Skeletal muscle cell (primary cell): ENCODE data around the gene NIPAL3.

Experiments used
- DNase-seq: peaks from one replicate; pipeline ENCODE4 v3.0.0-alpha.2; 2010; ENCODE audit warnings: low read depth
- H3K4me3 ChIP-seq: 2 replicates; pipeline ENCODE4 v1.5.1; 2011; ENCODE audit warnings: low read depth, mild to moderate bottlenecking, control low read depth, low read length, moderate library complexity

NIPAL3 gene

DNA sequence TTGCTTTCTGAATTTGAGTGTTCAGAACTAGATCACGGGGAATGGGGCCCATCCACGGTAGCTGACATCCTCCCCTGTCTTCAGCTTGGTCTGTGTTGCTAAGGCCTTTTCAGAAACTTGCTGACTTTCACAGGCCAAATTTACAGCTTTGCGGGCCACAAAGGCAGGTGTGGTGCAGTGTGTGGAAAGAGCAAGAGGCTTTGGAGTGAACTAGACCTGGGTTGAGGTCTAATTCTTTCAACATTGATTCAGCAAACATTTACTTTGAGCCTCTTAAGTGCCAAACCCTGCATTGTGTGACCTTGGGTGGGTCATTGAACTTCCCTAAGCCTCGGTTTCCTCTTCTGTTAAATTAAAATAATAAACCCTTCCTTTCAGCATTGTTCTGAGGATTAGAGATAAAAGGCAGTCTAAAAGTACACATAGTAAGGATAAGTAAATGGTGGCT is 26.3 kb upstream of the NIPAL3 start:
- H3K4me3 ChIP-seq, result no peak overlapping the region
- no peak for DNase-seq

DNA sequence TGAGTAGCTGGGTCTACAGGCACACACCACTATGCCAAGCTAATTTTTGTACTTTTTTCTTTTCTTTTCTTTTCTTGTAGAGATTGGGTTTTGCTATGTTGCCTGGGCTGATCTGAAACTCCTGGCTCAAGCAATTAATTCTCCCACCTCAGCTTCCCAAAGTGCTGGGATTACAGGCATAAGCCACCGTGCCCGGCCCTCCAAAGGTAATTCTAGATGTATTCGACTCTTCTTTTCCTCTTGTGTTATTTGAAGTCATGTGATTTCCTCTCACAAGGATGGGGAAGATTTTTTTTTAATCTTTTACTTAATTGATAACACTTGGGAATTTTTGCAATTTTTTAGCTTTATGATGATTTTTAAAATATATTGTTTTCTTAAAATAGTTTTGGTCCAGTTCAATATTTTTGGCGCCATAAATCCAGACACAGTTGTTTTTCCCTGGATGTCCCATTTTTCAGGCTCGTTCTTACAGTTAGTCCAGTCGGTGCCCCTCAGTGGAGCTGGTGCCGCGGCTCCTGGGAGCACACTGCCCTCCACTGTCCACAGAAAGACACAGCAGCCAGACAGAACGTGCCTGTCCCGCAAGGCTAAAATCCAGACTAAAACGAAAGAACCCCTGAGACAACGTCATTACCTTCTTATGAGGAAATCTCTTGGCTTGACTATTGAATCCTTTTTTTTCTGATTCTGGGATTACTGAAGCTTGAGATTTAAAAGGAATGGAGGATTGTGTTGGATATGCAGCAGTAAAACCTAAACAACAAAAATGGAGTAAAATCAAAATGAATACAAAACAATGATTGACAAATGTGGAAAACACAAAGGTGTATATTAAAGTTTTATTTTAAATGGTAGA is 24.4 kb upstream of the NIPAL3 start:
- no peak overlapping the region for H3K4me3 ChIP-seq
- no peak for DNase-seq

DNA sequence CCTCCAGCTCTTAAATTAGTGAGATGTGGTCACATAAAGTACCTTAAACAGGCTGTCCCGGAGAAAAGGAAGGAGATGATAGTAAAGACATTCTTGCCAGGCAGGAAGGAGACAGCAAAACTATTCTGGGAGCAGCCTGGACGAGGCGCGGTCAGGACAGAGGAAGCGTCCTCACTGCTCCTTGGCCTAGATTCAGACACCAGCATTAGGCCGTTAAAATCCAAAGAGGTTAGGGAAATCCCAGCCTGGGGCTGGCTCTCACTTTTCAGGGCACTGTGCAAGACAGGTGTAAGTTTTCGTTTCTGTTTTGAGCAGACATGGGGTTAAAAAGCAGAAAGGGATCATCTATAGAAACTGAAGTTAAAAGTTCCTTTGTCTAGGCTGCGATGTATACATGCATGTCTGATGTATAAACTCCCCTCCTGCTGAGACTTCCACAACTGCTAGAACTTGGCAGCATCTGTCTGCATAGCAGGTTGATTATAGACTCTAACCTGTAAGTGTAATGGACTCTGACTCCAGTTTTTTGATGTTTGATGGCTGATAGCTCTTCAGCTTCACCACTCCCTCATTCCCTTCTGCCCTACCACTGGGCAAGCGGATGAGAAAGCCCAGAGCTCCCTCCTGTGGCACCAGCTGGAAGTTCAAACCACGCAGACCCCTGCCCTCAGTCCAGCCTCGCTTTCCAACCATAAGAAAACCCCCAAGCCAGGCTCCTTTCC is 23.6 kb upstream of the NIPAL3 start:
- no peak for DNase-seq
- no peak overlapping the region for H3K4me3 ChIP-seq

DNA sequence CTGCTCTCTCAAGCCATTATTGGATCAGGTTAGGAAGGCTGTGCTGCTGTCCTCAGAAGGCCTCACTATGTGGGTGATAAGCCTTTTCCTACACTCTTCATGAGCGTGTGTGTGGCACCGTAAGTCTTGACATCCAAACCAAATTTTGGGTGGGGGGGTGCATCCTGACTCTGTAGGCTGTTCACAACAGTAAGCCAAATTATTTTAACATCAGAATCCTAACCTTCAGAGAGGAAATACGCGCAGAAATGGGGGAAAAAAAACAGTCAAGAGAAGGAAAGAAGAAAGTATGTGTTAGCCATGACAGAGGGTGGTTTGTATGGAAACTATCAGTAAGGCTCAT is 23.0 kb upstream of the NIPAL3 start:
- no peak overlapping the region for H3K4me3 ChIP-seq
- no peak for DNase-seq

DNA sequence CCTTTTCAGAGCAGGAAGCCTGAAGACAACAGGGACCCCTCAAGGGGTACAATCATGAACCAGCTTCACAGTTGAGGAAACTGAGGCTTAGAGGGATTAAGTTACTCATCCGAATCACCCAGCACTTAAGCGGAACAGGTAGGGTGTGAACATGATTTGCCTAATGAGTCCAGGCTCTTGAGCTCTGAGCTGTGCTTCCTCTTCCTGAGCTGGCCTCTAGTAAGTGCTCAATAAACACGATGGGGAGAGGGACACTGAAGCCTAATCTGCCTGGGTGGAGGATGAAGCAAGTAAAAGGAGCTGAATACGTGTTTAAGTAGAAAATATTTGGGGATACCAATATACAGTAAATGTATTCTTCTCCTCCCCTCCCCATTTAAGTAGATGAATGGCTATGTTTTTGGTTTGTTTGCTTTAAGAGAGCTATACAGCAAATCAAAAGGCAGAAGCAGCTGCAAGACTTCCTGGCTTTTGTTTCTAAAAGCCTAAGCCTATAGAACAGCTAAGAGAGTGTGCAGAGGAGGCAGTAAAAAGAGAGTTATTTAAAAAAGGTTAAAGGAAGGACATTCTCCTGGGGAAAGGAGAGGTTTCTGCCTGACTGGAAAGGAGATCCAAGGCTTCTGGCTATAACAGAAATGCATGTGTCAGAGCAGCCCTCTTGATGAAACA is 22.5 kb upstream of the NIPAL3 start:
- H3K4me3 ChIP-seq, result no peak overlapping the region
- no peak for DNase-seq

DNA sequence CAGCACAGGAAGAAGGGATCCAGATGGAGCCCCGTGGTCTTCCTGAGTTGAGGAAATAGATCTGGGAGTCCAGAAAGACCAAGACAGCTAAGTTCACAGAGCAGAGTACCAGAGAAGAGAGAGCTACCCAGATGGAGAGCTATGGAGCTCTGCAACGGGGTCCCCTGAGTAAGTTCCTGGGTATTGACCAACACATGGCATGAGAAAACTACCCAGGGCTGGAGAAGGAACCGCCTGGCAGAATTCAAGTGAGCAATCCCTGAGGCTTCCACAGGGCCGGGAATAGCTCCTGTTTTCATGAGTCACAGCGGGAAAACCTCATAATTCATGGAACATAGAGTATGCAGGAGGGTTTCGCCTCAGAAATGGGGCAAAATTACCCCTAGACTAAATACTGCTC is 21.7 kb upstream of the NIPAL3 start:
- no peak for DNase-seq
- no peak overlapping the region for H3K4me3 ChIP-seq

DNA sequence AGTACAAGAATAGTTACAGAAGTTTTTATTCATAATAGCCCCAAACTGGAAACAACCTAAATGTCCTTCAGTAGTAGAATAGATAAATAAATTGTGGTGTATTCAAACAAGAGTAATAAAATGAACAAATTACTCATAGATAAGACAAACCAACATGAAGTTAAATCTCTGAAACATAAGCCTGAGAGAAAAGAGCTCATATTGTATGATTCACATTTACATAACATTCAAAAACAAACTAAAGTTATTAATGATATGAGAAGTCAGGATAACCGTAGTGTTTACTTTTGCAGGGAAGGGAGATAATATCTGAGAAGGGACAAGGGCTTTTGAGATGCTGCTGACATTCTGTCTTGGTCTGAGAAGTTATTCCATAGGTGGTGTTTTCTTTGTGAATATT is 15.5 kb upstream of the NIPAL3 start:
- DNase-seq, result no peak
- H3K4me3 ChIP-seq, result no peak overlapping the region

DNA sequence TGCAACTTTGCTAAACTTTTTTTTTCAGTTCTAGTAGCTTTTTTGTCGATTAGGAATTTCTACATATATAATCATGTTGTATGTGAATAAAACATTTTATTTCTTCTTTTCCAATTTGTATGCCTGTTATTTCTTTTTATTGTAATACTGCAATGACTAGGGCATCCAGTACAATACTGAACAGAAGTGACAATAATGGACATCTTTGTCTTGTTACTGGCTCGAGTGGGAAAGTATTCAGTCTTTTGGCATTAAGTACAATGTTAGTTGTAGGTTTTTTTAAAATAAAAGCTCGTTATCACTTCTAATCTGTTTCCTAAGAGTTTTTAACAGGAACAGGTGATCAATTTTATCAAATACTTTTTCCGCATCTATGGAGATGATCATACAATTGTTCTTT is 11.8 kb upstream of the NIPAL3 start:
- H3K4me3 ChIP-seq, result no peak overlapping the region
- no peak for DNase-seq

DNA sequence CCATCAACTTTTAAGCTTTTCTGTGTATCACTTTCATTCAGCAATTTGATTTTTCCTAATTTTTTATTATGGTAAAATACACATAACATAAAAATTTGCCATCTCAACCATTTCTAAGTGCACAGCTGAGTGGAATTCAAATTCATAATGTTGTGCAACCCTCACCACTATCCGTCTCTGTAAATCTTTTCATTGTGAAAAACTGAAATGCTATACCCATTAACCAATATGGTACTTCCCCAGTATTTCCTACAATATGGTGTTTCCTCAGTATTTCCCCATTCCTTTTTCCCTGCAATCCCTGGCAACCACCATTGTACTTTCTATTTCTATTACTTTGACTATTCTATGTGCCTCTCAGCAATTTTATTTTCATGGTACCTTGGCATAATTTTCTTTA is 8.8 kb upstream of the NIPAL3 start:
- DNase-seq, result no peak
- H3K4me3 ChIP-seq, result no peak overlapping the region

DNA sequence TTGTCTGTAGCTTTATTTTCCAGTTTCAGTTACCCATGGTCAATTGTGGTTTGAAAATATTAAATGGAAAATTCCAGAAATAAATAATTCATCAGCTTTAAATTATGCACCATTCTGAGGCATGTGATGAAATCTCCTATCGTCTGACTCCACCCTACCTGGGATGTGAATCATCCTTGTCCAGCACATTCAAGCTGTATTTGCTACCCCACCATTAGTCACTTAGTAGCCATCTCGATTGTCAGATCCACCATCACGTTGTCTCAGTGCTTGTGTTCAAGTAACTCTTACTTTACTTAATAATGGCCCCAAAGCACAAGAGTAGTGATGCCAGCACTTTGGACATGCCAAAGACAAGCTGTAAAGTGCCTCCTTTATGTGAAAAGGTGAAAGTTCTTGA is 6.1 kb upstream of the NIPAL3 start:
- DNase-seq, result no peak
- H3K4me3 ChIP-seq, result no peak overlapping the region

DNA sequence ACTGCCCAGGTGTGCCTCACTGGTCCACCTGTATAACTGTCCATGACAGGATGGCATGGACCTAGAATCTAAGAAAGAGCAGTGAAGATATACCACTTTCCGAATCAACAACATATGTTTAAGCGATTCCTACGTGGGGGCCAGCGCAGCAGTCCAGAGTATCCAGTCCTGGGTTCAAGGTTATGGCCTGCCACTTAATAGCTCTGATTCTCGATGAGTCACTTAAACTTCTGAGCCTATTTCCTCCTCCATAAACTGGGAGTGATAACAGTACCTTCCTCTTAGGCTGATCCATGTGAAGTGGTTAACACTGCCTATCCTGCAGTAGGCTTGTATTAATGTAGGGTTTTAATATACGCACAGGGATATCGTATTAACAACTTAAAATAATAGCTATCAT is 4.9 kb upstream of the NIPAL3 start:
- H3K4me3 ChIP-seq, result no peak overlapping the region
- DNase-seq, result no peak

DNA sequence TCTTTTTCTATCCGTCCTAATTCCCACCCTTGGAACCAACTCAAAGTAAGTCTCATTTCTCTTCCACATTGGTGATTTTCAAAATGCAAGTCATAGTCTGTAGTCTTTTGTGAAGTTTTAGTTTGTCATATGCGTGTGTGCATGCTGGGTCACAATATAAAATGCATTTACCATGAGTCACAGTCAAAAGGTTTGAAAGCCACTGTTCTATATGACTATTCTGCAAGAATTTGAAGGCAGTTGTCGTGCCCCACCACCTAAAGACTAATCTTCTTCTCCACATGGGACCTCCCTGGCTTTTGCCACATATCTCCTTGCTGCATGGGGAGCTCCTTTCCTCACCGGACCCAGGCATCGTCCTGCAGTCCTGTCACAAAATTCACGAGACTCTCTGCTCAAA is 3.6 kb upstream of the NIPAL3 start:
- DNase-seq, result no peak
- H3K4me3 ChIP-seq, result no peak overlapping the region

DNA sequence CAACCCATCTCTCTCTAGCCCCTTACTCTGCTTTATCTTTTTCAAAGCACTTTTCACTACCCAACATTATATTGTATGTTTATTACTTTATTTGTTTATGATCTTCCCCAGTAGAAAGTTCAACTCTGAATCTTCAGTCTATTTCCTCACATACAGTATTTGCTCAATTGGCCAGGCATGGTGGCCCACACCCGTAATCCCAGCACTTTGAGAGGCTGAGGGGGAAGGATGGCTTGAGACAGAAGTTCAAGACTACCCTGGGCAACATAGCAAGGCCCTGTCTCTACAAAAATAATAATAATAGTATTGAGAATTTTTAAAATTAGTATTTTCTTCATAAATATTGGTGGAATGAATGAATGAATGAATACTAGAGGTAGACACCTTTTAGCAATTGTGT is 3.2 kb upstream of the NIPAL3 start:
- H3K4me3 ChIP-seq, result no peak overlapping the region
- DNase-seq, result no peak

DNA sequence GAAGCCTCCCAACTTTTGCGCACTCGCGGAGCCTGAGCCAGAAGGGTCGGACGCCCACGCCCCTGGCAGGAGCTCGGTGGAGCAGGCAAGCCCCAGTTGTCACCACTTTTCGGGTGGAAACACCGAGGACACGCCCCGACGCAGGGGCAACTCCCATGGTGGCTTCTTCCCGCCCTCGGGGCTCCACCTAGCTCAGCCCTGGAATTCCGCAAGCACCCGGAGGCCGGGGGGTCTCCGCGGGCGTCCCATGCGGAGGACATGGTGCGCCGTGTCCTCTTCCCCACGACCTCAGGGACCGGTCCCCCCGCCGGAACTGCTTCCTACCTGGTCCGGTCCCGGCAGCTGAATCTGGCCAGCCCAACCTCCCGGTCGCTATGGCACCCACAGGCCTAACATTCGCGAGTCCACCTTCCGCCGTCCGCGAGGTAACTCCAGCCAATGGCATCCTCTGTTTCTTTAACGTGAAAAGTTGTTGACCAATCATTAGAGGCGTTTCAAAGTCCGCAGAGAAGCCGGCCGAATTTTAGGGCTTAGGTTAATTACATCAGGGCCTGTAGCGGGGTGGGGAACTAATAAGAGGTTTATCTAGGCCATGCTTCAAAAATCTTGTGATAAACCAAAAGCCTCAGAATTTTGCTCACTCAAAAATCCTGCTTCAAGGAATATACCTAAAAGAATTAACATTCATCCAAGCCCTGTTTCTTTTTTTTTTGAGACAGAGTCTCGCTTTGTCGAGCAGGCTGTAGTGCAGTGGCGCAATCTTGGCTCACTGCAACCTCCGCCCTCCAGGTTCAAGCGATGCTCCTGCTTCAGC is 2.0 kb upstream of the NIPAL3 start, which contains the start of gene STPG1:
STPG1 (minus strand) TSS at position 433 of the 814 bp plus-strand sequence. CDS start 12,394 bp downstream, outside the sequence.
- DNase-seq, result no peak
- H3K4me3 ChIP-seq, result peak within 1 kb of the TSS; percentile 65

DNA sequence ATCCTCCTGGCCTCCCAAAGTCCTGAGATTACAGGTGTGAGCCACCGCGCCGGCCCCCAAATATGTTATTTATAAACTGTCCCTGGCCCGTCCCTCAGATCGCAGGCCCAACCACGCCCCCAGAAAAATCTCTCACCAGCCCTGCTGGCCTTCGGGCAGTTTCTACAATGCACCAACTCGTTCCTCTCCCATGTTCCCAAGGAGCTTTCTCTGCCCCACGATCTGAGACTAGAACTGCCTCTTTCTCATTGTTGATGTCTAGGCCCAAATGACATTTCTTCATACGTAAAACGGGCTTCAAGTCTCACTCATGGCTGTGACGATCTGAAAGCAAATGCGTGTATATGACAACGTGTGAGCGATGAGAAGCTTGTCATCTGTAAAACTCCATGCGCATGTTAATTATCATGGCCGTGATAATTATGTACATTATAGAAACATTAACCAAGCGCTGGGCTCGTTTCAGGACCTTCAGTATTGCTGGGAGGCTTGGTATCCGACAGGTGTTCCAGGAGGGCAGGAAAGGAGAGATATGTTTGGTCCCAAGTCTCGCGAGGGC is 748 bp upstream of the NIPAL3 start:
- no peak for DNase-seq
- no peak overlapping the region for H3K4me3 ChIP-seq

DNA sequence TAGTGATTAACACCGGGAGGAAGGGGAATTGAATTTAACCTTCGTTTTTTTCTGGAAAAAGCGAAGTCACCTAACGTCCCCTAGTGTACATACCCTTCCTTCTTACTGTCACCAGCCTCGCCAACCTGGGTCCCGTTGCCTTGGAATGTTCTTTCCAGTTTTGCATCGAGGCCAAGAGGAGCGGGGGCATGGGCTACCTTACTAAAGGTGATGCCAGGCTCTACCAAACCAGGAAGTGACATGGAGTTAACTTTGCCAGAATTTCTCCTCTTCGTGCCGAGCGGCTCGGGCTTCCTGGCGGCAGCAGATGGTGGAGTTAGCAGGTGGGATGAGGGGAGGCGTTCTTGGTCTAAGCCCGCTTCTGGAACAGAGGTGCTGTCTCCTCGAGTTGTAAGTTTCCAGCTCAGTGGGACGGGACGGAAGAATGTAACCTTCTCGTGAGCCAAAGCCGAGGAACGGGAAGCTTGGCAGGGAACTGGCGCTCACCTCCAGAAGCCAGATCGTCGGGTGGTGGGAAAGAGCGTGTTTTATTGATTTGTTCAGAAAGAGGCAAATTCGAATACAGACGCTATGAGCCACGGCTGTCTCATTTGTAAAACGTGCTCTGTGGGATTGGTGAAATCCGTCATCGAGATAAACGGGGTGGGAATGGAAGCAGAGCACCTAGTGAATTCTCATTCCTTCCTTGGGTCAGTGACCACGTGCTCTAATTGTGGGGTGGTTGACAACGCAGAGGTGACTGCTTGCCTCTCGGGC is 486 bp downstream of the NIPAL3 start:
- no peak for DNase-seq

DNA sequence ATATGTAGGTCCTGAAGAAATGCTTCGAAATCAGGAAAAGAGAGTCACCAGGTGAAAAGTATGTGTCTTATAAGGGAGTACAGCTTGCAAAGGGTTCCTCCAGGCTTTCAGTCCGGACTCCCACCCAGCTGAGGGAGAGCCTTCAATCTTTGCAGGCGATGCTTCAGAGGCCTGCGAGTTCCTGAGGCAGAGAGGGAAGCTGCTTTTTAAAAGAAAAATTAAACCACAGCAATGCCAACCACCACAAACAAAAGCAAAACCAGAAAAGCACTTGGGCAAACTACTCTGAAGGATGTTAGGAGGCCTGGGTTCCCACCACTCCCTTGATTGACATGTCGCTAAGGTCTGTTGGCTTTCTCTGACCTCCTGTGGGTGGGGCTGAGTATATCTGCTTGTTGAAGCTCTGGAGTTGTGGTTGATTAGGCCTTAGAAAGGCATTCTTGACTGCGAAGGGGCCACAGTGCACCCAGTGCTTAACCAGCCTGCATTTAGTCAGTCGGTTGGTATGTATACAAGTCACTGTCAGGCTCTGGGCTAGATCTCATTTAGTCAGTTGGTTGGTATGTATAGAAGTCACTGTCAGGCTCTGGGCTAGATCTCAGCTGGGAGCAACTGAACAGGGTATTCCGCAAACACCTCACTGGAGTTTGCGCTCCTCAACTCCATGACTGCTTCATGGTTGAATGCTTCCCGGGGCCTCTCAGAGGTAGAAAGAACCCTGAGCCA is 1.2 kb downstream of the NIPAL3 start:
- peak overlapping the region; percentile 83 for H3K4me3 ChIP-seq
- DNase-seq, result peak; percentile 91

More for the DNA sequence above, 486 bp downstream of the NIPAL3 start:
- H3K4me3 ChIP-seq, result peak overlapping the region; percentile 83

DNA sequence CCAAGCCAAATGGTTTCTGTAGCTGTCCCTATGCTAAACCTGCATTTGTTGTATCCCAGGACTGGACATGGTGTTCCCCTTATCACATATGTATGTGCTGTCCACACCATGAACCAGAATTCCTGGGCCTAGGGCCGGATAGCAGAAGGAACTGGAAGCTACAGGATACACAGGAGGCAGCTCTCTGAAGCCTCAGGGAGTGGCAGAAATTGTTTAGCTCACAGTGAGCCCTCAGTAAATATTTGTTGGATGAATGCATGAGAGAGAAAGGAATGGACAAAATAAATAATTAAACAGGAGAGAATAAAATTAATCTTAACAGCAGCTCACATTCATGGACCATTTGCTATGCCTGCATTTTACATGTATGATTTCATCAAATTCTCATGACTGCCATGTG is 2.1 kb downstream of the NIPAL3 start:
- no peak for DNase-seq
- no peak overlapping the region for H3K4me3 ChIP-seq
